ENCODE data around the gene PSMD6.

DNA sequence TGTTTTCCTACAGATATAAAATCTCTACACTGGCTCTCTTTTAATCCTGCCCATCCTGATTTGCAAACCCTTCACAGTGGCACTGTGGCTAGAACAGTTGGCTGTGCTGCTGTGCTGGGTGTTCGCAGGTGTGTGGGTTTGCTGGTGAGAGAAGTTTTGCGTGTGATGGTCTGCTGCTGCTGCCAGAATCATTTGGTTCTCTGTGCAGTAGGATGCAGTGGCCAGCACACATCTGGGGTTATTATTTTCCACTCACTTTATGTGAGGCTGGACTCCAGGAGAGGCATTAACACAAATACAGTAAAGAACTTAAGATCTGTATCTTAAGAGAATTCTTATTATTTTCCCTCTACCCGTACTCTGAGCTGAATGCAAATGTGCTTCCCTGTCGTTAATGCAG lies 16.0 kb upstream of the PSMD6 start:
- TF ChIP-seq, protein P1, sequence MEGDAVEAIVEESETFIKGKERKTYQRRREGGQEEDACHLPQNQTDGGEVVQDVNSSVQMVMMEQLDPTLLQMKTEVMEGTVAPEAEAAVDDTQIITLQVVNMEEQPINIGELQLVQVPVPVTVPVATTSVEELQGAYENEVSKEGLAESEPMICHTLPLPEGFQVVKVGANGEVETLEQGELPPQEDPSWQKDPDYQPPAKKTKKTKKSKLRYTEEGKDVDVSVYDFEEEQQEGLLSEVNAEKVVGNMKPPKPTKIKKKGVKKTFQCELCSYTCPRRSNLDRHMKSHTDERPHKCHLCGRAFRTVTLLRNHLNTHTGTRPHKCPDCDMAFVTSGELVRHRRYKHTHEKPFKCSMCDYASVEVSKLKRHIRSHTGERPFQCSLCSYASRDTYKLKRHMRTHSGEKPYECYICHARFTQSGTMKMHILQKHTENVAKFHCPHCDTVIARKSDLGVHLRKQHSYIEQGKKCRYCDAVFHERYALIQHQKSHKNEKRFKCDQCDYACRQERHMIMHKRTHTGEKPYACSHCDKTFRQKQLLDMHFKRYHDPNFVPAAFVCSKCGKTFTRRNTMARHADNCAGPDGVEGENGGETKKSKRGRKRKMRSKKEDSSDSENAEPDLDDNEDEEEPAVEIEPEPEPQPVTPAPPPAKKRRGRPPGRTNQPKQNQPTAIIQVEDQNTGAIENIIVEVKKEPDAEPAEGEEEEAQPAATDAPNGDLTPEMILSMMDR (IDR thresholded peaks at IDR 0.05): no peak
- TF ChIP-seq POLR2AphosphoS5 (IDR thresholded peaks at IDR 0.05) (no peak), POLR2A (IDR thresholded peaks at IDR 0.05) (no peak)

All from breast epithelium (tissue), 3 donors.